Testis (tissue), 2 donors: ENCODE results near the gene KAT6B.

Source experiments
- POLR2A ChIP-seq: fragments of 450-650 bp; IDR thresholded peaks from one replicate; pipeline ENCODE4 v1.6.1; 2017; ENCODE audit warnings: antibody characterized with exemption, mild to moderate bottlenecking, moderate library complexity
- TF ChIP-seq, protein P1 (sequence below), 3 experiments: fragments of 450-650 bp in 2 of 3; fragments of 200-600 bp in 1 of 3; sonication (generic) in 1 of 3; IDR thresholded peaks; one replicate each; pipeline ENCODE4 v1.5.1; 2016 to 2019; ENCODE audit warnings: antibody characterized with exemption in 3 of 3, mild to moderate bottlenecking in 2 of 3, moderate library complexity in 1 of 3

DNA sequence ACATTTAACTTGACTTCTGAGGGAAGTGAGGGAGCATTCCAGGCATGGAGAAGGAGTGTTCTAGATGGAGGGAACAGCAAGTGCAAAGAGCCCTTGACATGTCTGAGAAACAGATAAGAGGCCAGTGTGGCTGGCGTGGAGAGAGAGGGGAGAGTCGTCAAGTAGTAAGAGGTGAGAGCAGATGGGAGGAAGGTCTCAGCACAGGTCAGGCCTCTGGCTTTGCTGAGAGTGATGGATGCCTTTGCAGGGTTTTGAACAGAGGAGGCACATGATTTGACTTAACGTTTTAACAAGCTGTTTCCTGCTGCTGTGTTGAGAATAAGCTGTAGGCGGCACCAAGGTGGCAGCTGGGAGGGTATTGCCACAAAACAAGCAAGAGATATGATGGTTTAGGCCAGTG, 97.2 kb downstream of the KAT6B start:
- TF ChIP-seq, protein P1, sequence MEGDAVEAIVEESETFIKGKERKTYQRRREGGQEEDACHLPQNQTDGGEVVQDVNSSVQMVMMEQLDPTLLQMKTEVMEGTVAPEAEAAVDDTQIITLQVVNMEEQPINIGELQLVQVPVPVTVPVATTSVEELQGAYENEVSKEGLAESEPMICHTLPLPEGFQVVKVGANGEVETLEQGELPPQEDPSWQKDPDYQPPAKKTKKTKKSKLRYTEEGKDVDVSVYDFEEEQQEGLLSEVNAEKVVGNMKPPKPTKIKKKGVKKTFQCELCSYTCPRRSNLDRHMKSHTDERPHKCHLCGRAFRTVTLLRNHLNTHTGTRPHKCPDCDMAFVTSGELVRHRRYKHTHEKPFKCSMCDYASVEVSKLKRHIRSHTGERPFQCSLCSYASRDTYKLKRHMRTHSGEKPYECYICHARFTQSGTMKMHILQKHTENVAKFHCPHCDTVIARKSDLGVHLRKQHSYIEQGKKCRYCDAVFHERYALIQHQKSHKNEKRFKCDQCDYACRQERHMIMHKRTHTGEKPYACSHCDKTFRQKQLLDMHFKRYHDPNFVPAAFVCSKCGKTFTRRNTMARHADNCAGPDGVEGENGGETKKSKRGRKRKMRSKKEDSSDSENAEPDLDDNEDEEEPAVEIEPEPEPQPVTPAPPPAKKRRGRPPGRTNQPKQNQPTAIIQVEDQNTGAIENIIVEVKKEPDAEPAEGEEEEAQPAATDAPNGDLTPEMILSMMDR (IDR thresholded peaks at IDR 0.05): no peak
- no peak for TF ChIP-seq POLR2A
